Measurements from ENCODE around the gene RARG.

DNA sequence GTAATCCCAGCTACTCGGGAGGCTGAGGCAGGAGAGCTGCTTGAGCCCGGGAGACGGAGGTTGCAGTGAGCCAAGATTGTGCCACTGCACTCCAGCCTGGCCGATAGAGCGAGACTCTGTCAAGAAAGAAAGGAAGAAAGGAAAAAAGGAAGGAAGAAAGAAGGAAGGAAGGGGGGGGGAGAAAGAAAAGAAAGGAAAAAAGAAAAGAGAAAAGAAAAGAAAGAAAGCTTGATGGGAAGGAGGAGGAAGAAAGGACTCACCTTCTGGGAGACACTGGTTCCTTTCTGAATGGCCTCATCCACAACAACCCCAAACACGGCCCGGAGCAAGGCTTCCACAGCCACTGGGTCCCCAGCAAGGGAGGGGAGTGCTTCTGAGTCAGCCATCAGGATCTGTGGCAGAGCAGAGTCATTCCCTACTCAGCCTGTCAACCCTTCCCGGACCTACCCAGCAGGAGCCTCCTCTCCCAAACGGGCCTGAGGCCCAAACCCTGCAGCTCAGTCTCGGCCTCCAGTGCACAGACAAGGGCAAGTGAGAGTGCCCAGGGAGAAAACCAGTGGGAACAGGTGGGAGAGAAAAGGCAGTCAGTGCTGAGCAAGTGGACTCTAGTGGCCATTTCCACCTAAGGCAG lies 58.8 kb downstream of the RARG start:
- TF ChIP-seq POLR2A (IDR thresholded peaks at IDR 0.05) (no peak), CTCF (IDR thresholded peaks at IDR 0.05) (no peak), POLR2AphosphoS5 (IDR thresholded peaks at IDR 0.05) (no peak)
